Gastrocnemius medialis (tissue), 4 donors: ENCODE measurements around the gene IFITM10.

ENCODE experiments used
- POLR2A ChIP-seq, 2 donors: fragments of 450-650 bp; IDR thresholded peaks; one replicate each; pipeline ENCODE4 v1.6.1; 2017; ENCODE audit warnings: antibody characterized with exemption in 2 of 2, mild to moderate bottlenecking in 2 of 2, moderate library complexity in 2 of 2
- TF ChIP-seq, protein P1 (sequence below), 5 experiments: fragments of 450-650 bp in 3 of 5; fragments of 200-600 bp in 2 of 5; sonication (generic) in 2 of 5; IDR thresholded peaks in 4 of 5; conservative IDR thresholded peaks in 1 of 5; 1 replicate in 4 of 5; 2 replicates in 1 of 5; pipeline ENCODE4 v1.5.1; 2016 to 2019; ENCODE audit warnings: antibody characterized with exemption in 5 of 5, mild to moderate bottlenecking in 3 of 5, moderate library complexity in 3 of 5

DNA sequence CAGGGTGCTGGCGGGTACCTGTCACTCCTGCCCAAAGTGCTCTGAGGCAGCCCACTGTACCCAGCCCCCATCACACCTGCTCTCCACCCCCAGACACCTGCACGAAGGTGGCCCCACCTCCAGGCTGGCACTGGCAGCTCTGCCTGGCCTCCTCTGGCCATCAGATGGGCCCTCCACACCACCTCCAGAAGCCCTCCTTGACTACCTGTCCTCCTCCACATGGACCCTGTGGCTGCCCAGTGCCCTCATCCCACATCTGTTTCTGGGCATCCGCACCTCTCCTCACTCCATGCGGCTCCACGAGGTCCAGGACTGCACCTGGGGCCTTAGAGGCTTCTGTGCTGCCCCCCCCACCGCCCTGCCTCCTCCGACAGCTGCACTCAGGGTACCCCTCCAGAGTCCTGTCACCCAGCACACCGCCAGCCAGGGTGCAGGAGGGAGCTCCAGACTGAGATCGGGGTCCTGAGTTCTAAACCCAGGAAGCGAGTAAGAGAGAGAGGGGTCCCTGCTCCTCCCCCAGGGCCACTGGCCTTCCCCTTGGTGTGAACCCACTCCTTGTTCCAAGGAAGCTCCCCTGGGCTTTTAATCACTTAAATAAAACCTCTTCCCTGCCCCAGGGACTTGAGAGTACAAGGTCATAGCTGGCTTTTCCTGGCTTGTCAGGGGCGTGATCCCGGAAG, 11.6 kb upstream of the IFITM10 start:
- no peak for TF ChIP-seq POLR2A (IDR thresholded peaks at IDR 0.05)
- TF ChIP-seq, protein P1, sequence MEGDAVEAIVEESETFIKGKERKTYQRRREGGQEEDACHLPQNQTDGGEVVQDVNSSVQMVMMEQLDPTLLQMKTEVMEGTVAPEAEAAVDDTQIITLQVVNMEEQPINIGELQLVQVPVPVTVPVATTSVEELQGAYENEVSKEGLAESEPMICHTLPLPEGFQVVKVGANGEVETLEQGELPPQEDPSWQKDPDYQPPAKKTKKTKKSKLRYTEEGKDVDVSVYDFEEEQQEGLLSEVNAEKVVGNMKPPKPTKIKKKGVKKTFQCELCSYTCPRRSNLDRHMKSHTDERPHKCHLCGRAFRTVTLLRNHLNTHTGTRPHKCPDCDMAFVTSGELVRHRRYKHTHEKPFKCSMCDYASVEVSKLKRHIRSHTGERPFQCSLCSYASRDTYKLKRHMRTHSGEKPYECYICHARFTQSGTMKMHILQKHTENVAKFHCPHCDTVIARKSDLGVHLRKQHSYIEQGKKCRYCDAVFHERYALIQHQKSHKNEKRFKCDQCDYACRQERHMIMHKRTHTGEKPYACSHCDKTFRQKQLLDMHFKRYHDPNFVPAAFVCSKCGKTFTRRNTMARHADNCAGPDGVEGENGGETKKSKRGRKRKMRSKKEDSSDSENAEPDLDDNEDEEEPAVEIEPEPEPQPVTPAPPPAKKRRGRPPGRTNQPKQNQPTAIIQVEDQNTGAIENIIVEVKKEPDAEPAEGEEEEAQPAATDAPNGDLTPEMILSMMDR (IDR thresholded peaks at IDR 0.05 in 4 of 5, conservative IDR thresholded peaks at IDR 0.05 in 1 of 5) = no peak
